ENCODE results near the gene PODXL.

The PODXL gene

GRCh38 chr7:131480384-131481315 is 75.8 kb downstream of the PODXL start:
- ChIA-PET CTCF (no interaction called here), POLR2A (no interaction called here)
- no peaks in the 10 kb centered on the region for H3K9me3 ChIP-seq (ENCODE audit: control insufficient read depth, insufficient read depth, low read depth, low read length)
- no peak overlapping the region for H3K4me3 ChIP-seq (ENCODE audit: low read depth, low read length)
- peaks cover 0 to 7% of the 10 kb centered on the region in 2 experiments; a peak in 2 of 3 replicates for H3K36me3 ChIP-seq (ENCODE audit: control insufficient read depth in 2 of 2, insufficient read depth in 1 of 2, low read length in 2 of 2)
- H3K4me1 ChIP-seq (ENCODE audit: control insufficient read depth, insufficient read depth, low read length): no peaks in the 10 kb centered on the region
- no peak overlapping the region for H3K27ac ChIP-seq (ENCODE audit: extremely low read depth, low read depth, low read length)
- TF ChIP-seq ZSCAN4 (tag by site-specific recombination; IDR thresholded peaks at IDR 0.05): no peak
- no peak for TF ChIP-seq ZIC2 (tag by site-specific recombination; IDR thresholded peaks at IDR 0.05)
- TF ChIP-seq ZNF132 (tag by site-specific recombination; IDR thresholded peaks at IDR 0.05; ENCODE audit: borderline replicate concordance): no peak
- no peak for TF ChIP-seq ZNF768 (tag by site-specific recombination; IDR thresholded peaks at IDR 0.05)
- no peak for TF ChIP-seq AEBP2 (tag by site-specific recombination; IDR thresholded peaks at IDR 0.05; ENCODE audit: borderline replicate concordance)
- TF ChIP-seq OVOL3 (tag by site-specific recombination; IDR thresholded peaks at IDR 0.05): no peak

- peaks cover 0 to 9% of the 10 kb centered on the region in 2 experiments; a peak in 2 of 3 replicates for H3K36me3 ChIP-seq (ENCODE audit: control insufficient read depth in 2 of 2, insufficient read depth in 1 of 2, low read length in 2 of 2)
- H3K27ac ChIP-seq (ENCODE audit: extremely low read depth, low read depth, low read length): no peak overlapping the region
- TF ChIP-seq IKZF3 (tag by site-specific recombination; IDR thresholded peaks at IDR 0.05) (no peak), ZNF776 (tag by site-specific recombination; IDR thresholded peaks at IDR 0.05; ENCODE audit: borderline replicate concordance) (no peak)
- ChIA-PET CTCF (no interaction called here), POLR2A (no interaction called here)
- no peaks in the 10 kb centered on the region for H3K9me3 ChIP-seq (ENCODE audit: control insufficient read depth, insufficient read depth, low read depth, low read length)
- H3K4me3 ChIP-seq (ENCODE audit: low read depth, low read length): no peak overlapping the region
- H3K4me1 ChIP-seq (ENCODE audit: control insufficient read depth, insufficient read depth, low read length): no peaks in the 10 kb centered on the region
Measured at GRCh38 chr7:131476740-131477139, 79.7 kb downstream of the PODXL start.

GRCh38 chr7:131471250-131472004 is 85.0 kb downstream of the PODXL start:
- peaks cover 18 to 48% of the 10 kb centered on the region in 2 experiments for H3K36me3 ChIP-seq (ENCODE audit: control insufficient read depth in 2 of 2, insufficient read depth in 1 of 2, low read length in 2 of 2)
- no peaks in the 10 kb centered on the region for H3K4me1 ChIP-seq (ENCODE audit: control insufficient read depth, insufficient read depth, low read length)
- ChIA-PET CTCF (no interaction called here), POLR2A (no interaction called here)
- TF ChIP-seq ZNF114 (tag by site-specific recombination; IDR thresholded peaks at IDR 0.05) (no peak), GFI1B (tag by site-specific recombination; IDR thresholded peaks at IDR 0.05) (no peak), ZNF776 (tag by site-specific recombination; IDR thresholded peaks at IDR 0.05; ENCODE audit: borderline replicate concordance) (no peak), ZNF18 (tag by site-specific recombination; IDR thresholded peaks at IDR 0.05) (no peak), ZNF670 (tag by site-specific recombination; IDR thresholded peaks at IDR 0.05; ENCODE audit: low read depth) (no peak), ZNF777 (tag by site-specific recombination; IDR thresholded peaks at IDR 0.05; ENCODE audit: borderline replicate concordance) (no peak), ZNF2 (tag by site-specific recombination; IDR thresholded peaks at IDR 0.05) (no peak), ZNF311 (tag by site-specific recombination; IDR thresholded peaks at IDR 0.05; ENCODE audit: borderline replicate concordance) (no peak), ZNF654 (tag by site-specific recombination; IDR thresholded peaks at IDR 0.05; ENCODE audit: low read depth) (no peak), ZNF362 (tag by site-specific recombination; IDR thresholded peaks at IDR 0.05) (no peak), ZNF76 (tag by site-specific recombination; IDR thresholded peaks at IDR 0.05; ENCODE audit: borderline replicate concordance, low read depth) (no peak), ZBTB1 (tag by site-specific recombination; IDR thresholded peaks at IDR 0.05) (no peak), ZNF692 (tag by site-specific recombination; IDR thresholded peaks at IDR 0.05) (no peak)
- no peak overlapping the region for H3K4me3 ChIP-seq (ENCODE audit: low read depth, low read length)
- H3K27ac ChIP-seq (ENCODE audit: extremely low read depth, low read depth, low read length): no peak overlapping the region
- no peaks in the 10 kb centered on the region for H3K9me3 ChIP-seq (ENCODE audit: control insufficient read depth, insufficient read depth, low read depth, low read length)
